Measurements from ENCODE around the gene RNF113B. TPM values are rescaled to one million over a fixed set of nuclear protein-coding genes. Genes with fewer than 3 reads are reported as not detected.

RNF113B gene
- total and polyA plus RNA-seq, 2 of the 13 experiments (the other 11 are each of a cell fraction or from before 2014, with no cell fraction given) = not detected

DNA sequence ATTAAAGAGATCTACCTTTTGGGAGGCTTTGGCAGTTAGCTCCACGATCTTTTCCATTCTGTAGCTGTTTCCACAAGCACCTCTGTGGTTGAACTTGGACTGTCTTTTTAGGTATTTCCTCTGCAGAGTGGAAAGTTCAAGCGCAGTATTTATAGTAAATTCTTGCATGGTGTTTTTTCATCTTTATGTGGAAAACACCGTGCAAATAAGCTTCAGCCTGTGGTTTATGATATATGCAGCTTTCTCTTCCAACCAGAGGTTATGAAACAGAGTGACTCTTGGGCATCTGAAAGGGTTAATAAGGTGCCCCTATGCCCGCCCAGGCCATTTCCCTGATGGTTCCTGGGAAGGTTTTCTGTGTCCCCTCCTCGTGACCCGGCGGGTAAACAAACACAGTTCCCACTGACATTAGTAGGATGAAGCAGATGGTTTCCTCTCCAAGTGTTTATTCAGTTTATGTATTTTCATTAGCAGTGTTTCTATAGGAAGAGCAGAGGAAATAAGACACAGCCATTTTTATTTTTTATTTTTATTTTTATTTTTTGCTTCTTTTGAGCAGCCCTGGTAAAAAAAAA lies 39.7 kb upstream of the RNF113B start:
- H3K79me2 ChIP-seq (ENCODE audit: insufficient read depth, low read length) = peaks cover 87% of the 10 kb centered on the region
- BruUV-seq (replicated peaks) = no TSS peak
- no peak overlapping the region for H3K4me2 ChIP-seq (ENCODE audit: low read depth, low read length)
- peaks cover 22% of the 10 kb centered on the region for H3K4me1 ChIP-seq (ENCODE audit: insufficient read depth, low read length)
- H3K4me3 ChIP-seq (replicated peaks in 1 of 3; ENCODE audit: insufficient read depth in 1 of 3, low read depth in 2 of 3, low read length in 3 of 3) = no peak overlapping the region
- peaks cover 76% of the 10 kb centered on the region; the same call in 1 of the 2 replicates for H4K20me1 ChIP-seq (ENCODE audit: insufficient read depth, low read length)
- 89% methylated on average over 7 of the region's 7 CpGs for WGBS (ENCODE audit: low lambda C conversion rate)
- no peak overlapping the region for H3K9ac ChIP-seq (ENCODE audit: insufficient read depth, low read depth, low read length)
- intact Hi-C loops (cut with micrococcal nuclease; ENCODE audit: unreplicated experiment) (no loop called here), in situ Hi-C loops (cut with HindIII; ENCODE audit: extremely low pct_ligation_motif_present, low pct_unique_long_range_greater_than_20kb) (no loop called here)
- ChIA-PET CTCF (ENCODE audit: low intra/inter-chr PET ratio, low total read pairs) (no interaction called here), POLR2A (no interaction called here)
- ATAC-seq = no peak
- no peak overlapping the region for H3K27ac ChIP-seq (ENCODE audit: extremely low read length, insufficient read depth, low read length)
- DNase-seq (ENCODE audit: low spot score) = no peak
- no peaks in the 10 kb centered on the region for H3K27me3 ChIP-seq (ENCODE audit: control insufficient read depth in 1 of 2, insufficient read depth in 2 of 2, low read length in 2 of 2)
- H2AFZ ChIP-seq (ENCODE audit: low read length) = no peak overlapping the region
- FAIRE-seq = no peak
- H3K36me3 ChIP-seq (replicated peaks in 1 of 2; ENCODE audit: control insufficient read depth in 1 of 2, insufficient read depth in 2 of 2, low read length in 2 of 2) = peaks cover 26 to 85% of the 10 kb centered on the region in 2 experiments
- TF ChIP-seq FOSL2 (CRISPR knock-in tag; IDR thresholded peaks at IDR 0.05) (no peak), ZNF652 (CRISPR knock-in tag; IDR thresholded peaks at IDR 0.05; ENCODE audit: borderline replicate concordance, low read depth) (peak; percentile 66; the same call in 1 of the 2 replicates), ZNF235 (CRISPR knock-in tag; IDR thresholded peaks at IDR 0.05; ENCODE audit: borderline replicate concordance) (no peak)
- H3K9me3 ChIP-seq (ENCODE audit: low read length) = no peaks in the 10 kb centered on the region

DNA sequence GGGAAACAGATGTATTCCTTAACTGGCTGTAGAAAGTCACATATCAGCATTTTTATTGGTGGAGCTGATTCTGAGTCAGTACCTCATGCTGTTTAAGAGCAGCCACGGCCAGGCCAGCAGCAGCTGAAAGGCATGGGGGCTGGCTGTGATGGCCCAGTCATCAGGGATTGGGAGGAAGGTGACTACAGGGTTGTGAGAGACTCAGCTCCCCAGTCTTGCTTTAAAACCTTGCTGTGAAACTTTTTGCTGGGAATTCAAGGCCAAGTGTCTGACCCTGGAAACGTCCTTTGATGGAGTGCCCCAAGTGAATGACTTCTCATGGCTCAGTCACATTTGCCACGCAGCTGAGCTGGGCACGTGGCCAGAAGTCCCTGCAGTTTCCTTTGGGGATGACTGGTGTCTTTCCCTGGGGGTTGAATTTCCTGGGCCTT lies 39.1 kb upstream of the RNF113B start:
- FAIRE-seq (no peak), DNase-seq (ENCODE audit: low spot score) (no peak), ATAC-seq (no peak)
- Histone ChIP-seq H3K9ac (ENCODE audit: insufficient read depth, low read depth, low read length) (no peak overlapping the region), H3K4me3 (replicated peaks in 1 of 3; ENCODE audit: insufficient read depth in 1 of 3, low read depth in 2 of 3, low read length in 3 of 3) (no peak overlapping the region), H2AFZ (ENCODE audit: low read length) (no peak overlapping the region), H4K20me1 (ENCODE audit: insufficient read depth, low read length) (peaks cover 72% of the 10 kb centered on the region), H3K27me3 (ENCODE audit: control insufficient read depth in 1 of 2, insufficient read depth in 2 of 2, low read length in 2 of 2) (no peaks in the 10 kb centered on the region), H3K4me2 (ENCODE audit: low read depth, low read length) (no peak overlapping the region), H3K27ac (ENCODE audit: extremely low read length, insufficient read depth, low read length) (no peak overlapping the region), H3K36me3 (replicated peaks in 1 of 2; ENCODE audit: control insufficient read depth in 1 of 2, insufficient read depth in 2 of 2, low read length in 2 of 2) (peaks cover 27 to 84% of the 10 kb centered on the region in 2 experiments), H3K79me2 (ENCODE audit: insufficient read depth, low read length) (peaks cover 87% of the 10 kb centered on the region), H3K9me3 (ENCODE audit: low read length) (no peaks in the 10 kb centered on the region), H3K4me1 (ENCODE audit: insufficient read depth, low read length) (peaks cover 15% of the 10 kb centered on the region; the same call in 1 of the 2 replicates)
- in situ Hi-C loops (cut with HindIII; ENCODE audit: extremely low pct_ligation_motif_present, low pct_unique_long_range_greater_than_20kb) = no loop called here
- intact Hi-C loops (cut with micrococcal nuclease; ENCODE audit: unreplicated experiment) = no loop called here
- POLR2A ChIA-PET = no interaction called here
- BruUV-seq (replicated peaks) = no TSS peak
- TF ChIP-seq FOXA3 (CRISPR knock-in tag; IDR thresholded peaks at IDR 0.05) (no peak), ZMYM3 (CRISPR knock-in tag; IDR thresholded peaks at IDR 0.05) (no peak), RBM22 (optimal IDR thresholded peaks at IDR 0.05; ENCODE audit: low read length) (peak; percentile 33), IRX3 (CRISPR knock-in tag; IDR thresholded peaks at IDR 0.05; ENCODE audit: borderline replicate concordance, low read depth) (no peak), RCOR2 (CRISPR knock-in tag; IDR thresholded peaks at IDR 0.05) (no peak), ZNF367 (CRISPR knock-in tag; IDR thresholded peaks at IDR 0.05; ENCODE audit: borderline replicate concordance) (no peak), NKX3-1 (CRISPR knock-in tag; IDR thresholded peaks at IDR 0.05) (no peak), MAFK (conservative IDR thresholded peaks at IDR 0.05 in 1 of 2, IDR thresholded peaks at IDR 0.05 in 1 of 2; ENCODE audit: low read length in 2 of 2) (peak; percentile 31 to 60; a peak in 2 of 4 replicates), JUND (CRISPR knock-in tag; IDR thresholded peaks at IDR 0.05) (no peak), ZNF777 (CRISPR knock-in tag; IDR thresholded peaks at IDR 0.05) (no peak)
- TF ChIP-seq, protein P1, sequence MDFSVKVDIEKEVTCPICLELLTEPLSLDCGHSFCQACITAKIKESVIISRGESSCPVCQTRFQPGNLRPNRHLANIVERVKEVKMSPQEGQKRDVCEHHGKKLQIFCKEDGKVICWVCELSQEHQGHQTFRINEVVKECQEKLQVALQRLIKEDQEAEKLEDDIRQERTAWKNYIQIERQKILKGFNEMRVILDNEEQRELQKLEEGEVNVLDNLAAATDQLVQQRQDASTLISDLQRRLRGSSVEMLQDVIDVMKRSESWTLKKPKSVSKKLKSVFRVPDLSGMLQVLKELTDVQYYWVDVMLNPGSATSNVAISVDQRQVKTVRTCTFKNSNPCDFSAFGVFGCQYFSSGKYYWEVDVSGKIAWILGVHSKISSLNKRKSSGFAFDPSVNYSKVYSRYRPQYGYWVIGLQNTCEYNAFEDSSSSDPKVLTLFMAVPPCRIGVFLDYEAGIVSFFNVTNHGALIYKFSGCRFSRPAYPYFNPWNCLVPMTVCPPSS (IDR thresholded peaks at IDR 0.05) = no peak
- TF ChIP-seq, protein P2, sequence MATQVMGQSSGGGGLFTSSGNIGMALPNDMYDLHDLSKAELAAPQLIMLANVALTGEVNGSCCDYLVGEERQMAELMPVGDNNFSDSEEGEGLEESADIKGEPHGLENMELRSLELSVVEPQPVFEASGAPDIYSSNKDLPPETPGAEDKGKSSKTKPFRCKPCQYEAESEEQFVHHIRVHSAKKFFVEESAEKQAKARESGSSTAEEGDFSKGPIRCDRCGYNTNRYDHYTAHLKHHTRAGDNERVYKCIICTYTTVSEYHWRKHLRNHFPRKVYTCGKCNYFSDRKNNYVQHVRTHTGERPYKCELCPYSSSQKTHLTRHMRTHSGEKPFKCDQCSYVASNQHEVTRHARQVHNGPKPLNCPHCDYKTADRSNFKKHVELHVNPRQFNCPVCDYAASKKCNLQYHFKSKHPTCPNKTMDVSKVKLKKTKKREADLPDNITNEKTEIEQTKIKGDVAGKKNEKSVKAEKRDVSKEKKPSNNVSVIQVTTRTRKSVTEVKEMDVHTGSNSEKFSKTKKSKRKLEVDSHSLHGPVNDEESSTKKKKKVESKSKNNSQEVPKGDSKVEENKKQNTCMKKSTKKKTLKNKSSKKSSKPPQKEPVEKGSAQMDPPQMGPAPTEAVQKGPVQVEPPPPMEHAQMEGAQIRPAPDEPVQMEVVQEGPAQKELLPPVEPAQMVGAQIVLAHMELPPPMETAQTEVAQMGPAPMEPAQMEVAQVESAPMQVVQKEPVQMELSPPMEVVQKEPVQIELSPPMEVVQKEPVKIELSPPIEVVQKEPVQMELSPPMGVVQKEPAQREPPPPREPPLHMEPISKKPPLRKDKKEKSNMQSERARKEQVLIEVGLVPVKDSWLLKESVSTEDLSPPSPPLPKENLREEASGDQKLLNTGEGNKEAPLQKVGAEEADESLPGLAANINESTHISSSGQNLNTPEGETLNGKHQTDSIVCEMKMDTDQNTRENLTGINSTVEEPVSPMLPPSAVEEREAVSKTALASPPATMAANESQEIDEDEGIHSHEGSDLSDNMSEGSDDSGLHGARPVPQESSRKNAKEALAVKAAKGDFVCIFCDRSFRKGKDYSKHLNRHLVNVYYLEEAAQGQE (IDR thresholded peaks at IDR 0.05; ENCODE audit: borderline replicate concordance in 1 of 2, low read depth in 1 of 2, low read length in 2 of 2) = no peak
- CTCF ChIA-PET (ENCODE audit: low intra/inter-chr PET ratio, low total read pairs) = no interaction called here
- WGBS (ENCODE audit: low lambda C conversion rate) = 92% methylated on average over 4 of the region's 4 CpGs
